ENCODE data around the gene CYP2C19. TPM values are rescaled to one million over a fixed set of nuclear protein-coding genes. Genes with fewer than 3 reads are reported as not detected.

Gene CYP2C19
- polyA plus RNA-seq: 0.16 TPM in 1 of 2 replicates, not detected in the other
- polyA minus RNA-seq: not detected in 2 replicates

DNA sequence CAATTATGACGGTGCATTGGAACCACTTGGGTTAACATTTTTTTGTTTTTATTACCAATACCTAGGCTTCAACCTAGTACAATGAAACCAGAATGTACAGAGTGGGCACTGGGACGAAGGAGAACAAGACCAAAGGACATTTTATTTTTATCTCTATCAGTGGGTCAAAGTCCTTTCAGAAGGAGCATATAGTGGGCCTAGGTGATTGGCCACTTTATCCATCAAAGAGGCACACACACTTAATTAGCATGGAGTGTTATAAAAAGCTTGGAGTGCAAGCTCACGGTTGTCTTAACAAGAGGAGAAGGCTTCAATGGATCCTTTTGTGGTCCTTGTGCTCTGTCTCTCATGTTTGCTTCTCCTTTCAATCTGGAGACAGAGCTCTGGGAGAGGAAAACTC, at the start of gene CYP2C19:
TSS of gene CYP2C19 (plus strand) at position 289 of the 400 bp plus-strand sequence. CDS start at position 314, 25 bp downstream.
- Histone ChIP-seq H3F3A (ENCODE audit: insufficient read depth, low read length, poor library complexity, severe bottlenecking) (no peaks in the 10 kb centered on the region), H3K9me3 (ENCODE audit: low read length) (no peaks in the 10 kb centered on the region), H3K4me2 (ENCODE audit: low read length) (no peak within 1 kb of the TSS), H2AFZ (ENCODE audit: low read depth, low read length) (no peak within 1 kb of the TSS), H3K27me3 (ENCODE audit: insufficient read depth, low read depth, low read length) (no peaks in the 10 kb centered on the region), H3K9me2 (ENCODE audit: insufficient read depth, low read length) (no peaks in the 10 kb centered on the region), H3K79me2 (replicated peaks; ENCODE audit: insufficient read depth, low read length) (no peaks in the 10 kb centered on the region), H3K27ac (ENCODE audit: low read length) (no peak within 1 kb of the TSS), H3K4me3 (ENCODE audit: low read length) (no peak within 1 kb of the TSS), H3K9ac (ENCODE audit: low read length) (no peak within 1 kb of the TSS), H4K20me1 (ENCODE audit: insufficient read depth) (no peaks in the 10 kb centered on the region), H3K36me3 (ENCODE audit: insufficient read depth, low read length) (no peaks in the 10 kb centered on the region)
- TF ChIP-seq EZH2 (IDR thresholded peaks at IDR 0.05; ENCODE audit: borderline replicate concordance, insufficient read depth, low read length, poor library complexity, severe bottlenecking) (no peak), REST (IDR thresholded peaks at IDR 0.05; ENCODE audit: borderline replicate concordance) (no peak), SMC3 (conservative IDR thresholded peaks at IDR 0.05; ENCODE audit: poor library complexity) (no peak), TAF1 (IDR thresholded peaks at IDR 0.05; ENCODE audit: low read depth) (no peak), RAD21 (conservative IDR thresholded peaks at IDR 0.05) (no peak), POLR2AphosphoS5 (IDR thresholded peaks at IDR 0.05) (no peak), EP300 (conservative IDR thresholded peaks at IDR 0.05; ENCODE audit: poor library complexity, severe bottlenecking) (no peak), MXI1 (conservative IDR thresholded peaks at IDR 0.05; ENCODE audit: poor library complexity, severe bottlenecking) (no peak)
- TF ChIP-seq, protein P1, sequence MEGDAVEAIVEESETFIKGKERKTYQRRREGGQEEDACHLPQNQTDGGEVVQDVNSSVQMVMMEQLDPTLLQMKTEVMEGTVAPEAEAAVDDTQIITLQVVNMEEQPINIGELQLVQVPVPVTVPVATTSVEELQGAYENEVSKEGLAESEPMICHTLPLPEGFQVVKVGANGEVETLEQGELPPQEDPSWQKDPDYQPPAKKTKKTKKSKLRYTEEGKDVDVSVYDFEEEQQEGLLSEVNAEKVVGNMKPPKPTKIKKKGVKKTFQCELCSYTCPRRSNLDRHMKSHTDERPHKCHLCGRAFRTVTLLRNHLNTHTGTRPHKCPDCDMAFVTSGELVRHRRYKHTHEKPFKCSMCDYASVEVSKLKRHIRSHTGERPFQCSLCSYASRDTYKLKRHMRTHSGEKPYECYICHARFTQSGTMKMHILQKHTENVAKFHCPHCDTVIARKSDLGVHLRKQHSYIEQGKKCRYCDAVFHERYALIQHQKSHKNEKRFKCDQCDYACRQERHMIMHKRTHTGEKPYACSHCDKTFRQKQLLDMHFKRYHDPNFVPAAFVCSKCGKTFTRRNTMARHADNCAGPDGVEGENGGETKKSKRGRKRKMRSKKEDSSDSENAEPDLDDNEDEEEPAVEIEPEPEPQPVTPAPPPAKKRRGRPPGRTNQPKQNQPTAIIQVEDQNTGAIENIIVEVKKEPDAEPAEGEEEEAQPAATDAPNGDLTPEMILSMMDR (IDR thresholded peaks at IDR 0.05; ENCODE audit: poor library complexity, severe bottlenecking): no peak

DNA sequence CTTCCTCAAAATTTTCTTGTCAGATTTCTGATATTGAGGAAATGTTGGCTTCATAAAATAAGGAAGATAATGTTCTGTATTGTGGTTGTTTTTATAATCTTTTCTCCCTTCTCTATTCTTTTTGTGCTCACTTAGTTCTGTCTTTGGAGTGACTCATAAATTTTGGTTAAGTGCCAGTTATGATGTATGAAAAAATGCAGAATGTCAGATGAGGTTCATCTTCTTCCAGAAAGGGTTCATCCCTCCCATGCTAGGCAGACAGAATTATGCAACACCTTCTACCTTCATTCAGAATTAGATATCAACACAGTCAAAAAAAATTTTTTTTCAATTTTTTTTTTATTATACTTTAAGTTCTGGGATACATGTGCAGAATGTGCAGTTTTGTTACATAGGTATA, 36.6 kb upstream of the CYP2C19 start:
- no peaks in the 10 kb centered on the region for H4K20me1 ChIP-seq (ENCODE audit: insufficient read depth)
- H3K4me3 ChIP-seq (ENCODE audit: low read length): no peak overlapping the region
- H3K9me2 ChIP-seq (ENCODE audit: insufficient read depth, low read length): no peaks in the 10 kb centered on the region
- no peaks in the 10 kb centered on the region for H3K27me3 ChIP-seq (ENCODE audit: insufficient read depth, low read depth, low read length)
- H3K9ac ChIP-seq (ENCODE audit: low read length): no peak overlapping the region
- H3K79me2 ChIP-seq (replicated peaks; ENCODE audit: insufficient read depth, low read length): no peaks in the 10 kb centered on the region
- no peak for TF ChIP-seq MXI1 (conservative IDR thresholded peaks at IDR 0.05; ENCODE audit: poor library complexity, severe bottlenecking)
- no peak for TF ChIP-seq EP300 (conservative IDR thresholded peaks at IDR 0.05; ENCODE audit: poor library complexity, severe bottlenecking)
- no peak for TF ChIP-seq REST (IDR thresholded peaks at IDR 0.05; ENCODE audit: borderline replicate concordance)
- TF ChIP-seq, protein P1 (IDR thresholded peaks at IDR 0.05; ENCODE audit: poor library complexity, severe bottlenecking): no peak
- no peak for TF ChIP-seq SMC3 (conservative IDR thresholded peaks at IDR 0.05; ENCODE audit: poor library complexity)
- no peak for TF ChIP-seq TAF1 (IDR thresholded peaks at IDR 0.05; ENCODE audit: low read depth)
- TF ChIP-seq RAD21 (conservative IDR thresholded peaks at IDR 0.05): no peak
- no peak for TF ChIP-seq EZH2 (IDR thresholded peaks at IDR 0.05; ENCODE audit: borderline replicate concordance, insufficient read depth, low read length, poor library complexity, severe bottlenecking)
- no peak for TF ChIP-seq POLR2AphosphoS5 (IDR thresholded peaks at IDR 0.05)
- H2AFZ ChIP-seq (ENCODE audit: low read depth, low read length): no peak overlapping the region
- H3K4me2 ChIP-seq (ENCODE audit: low read length): no peak overlapping the region
- no peaks in the 10 kb centered on the region for H3K9me3 ChIP-seq (ENCODE audit: low read length)
- H3K27ac ChIP-seq (ENCODE audit: low read length): no peak overlapping the region
- no peaks in the 10 kb centered on the region for H3F3A ChIP-seq (ENCODE audit: insufficient read depth, low read length, poor library complexity, severe bottlenecking)
- H3K36me3 ChIP-seq (ENCODE audit: insufficient read depth, low read length): no peaks in the 10 kb centered on the region

Measured in neural cell (in vitro differentiated cells).